Measurements from ENCODE around the gene ATG4C. TPM values are rescaled to one million over a fixed set of nuclear protein-coding genes. Genes with fewer than 3 reads are reported as not detected.

ATG4C gene
- total and polyA plus RNA-seq, 9 donors: 2.7 to 13.7 (median 11.2) TPM

DNA sequence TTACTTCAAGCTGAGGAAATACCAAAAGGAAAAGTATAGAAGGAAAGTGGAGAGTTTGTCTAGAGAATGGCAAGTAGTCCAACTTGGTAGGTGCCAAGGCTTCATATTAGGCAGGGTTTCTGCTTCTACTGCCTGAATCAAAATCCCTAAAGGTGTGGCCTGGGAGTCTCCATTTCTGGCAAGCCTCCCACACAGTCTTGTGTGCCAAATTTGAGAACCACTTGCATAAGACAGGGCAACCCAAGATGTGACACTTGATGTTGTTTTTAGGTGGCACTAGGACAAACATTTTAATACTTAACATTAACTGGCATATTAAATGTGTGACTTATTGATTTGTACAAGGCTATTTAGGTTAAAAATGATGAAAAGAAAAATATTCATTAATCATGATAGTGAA is 60.1 kb downstream of the ATG4C start:
- H3K27me3 ChIP-seq: no peaks in the 10 kb centered on the region
- no peak overlapping the region for H3K4me3 ChIP-seq
- no peaks in the 10 kb centered on the region for H3K4me1 ChIP-seq (ENCODE audit: insufficient read depth)
- no peaks in the 10 kb centered on the region for H3K9me3 ChIP-seq
- TF ChIP-seq, protein P1, sequence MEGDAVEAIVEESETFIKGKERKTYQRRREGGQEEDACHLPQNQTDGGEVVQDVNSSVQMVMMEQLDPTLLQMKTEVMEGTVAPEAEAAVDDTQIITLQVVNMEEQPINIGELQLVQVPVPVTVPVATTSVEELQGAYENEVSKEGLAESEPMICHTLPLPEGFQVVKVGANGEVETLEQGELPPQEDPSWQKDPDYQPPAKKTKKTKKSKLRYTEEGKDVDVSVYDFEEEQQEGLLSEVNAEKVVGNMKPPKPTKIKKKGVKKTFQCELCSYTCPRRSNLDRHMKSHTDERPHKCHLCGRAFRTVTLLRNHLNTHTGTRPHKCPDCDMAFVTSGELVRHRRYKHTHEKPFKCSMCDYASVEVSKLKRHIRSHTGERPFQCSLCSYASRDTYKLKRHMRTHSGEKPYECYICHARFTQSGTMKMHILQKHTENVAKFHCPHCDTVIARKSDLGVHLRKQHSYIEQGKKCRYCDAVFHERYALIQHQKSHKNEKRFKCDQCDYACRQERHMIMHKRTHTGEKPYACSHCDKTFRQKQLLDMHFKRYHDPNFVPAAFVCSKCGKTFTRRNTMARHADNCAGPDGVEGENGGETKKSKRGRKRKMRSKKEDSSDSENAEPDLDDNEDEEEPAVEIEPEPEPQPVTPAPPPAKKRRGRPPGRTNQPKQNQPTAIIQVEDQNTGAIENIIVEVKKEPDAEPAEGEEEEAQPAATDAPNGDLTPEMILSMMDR (IDR thresholded peaks at IDR 0.05): no peak
- TF ChIP-seq EP300 (IDR thresholded peaks at IDR 0.05) (no peak), POLR2A (IDR thresholded peaks at IDR 0.05) (no peak)
- no peak overlapping the region for H3K27ac ChIP-seq
- intact Hi-C loops (cut with DNase I): no loop called here
- no peak for DNase-seq
- H3K36me3 ChIP-seq: no peaks in the 10 kb centered on the region

DNA sequence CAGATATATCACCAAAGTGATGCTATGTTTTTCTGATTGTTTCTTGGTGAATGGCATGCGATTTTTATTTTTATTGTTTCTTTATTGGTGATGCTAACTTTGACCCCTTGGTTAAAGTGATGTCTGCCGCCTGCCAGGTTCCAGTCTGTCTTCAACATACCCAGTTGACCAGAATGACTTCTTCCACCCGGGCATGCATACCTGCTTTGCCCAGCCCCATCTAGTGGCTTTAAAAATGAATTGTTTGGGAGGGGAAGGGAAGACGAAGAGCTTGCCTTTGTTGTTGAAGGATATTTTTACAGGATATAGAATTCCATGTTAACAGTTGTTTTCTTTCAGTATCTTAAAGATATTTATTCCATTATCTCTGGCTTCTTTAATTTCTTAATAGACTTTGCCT is 65.1 kb downstream of the ATG4C start:
- TF ChIP-seq EP300 (IDR thresholded peaks at IDR 0.05): no peak
- TF ChIP-seq, protein P1 (IDR thresholded peaks at IDR 0.05): no peak
- no peak for TF ChIP-seq POLR2A (IDR thresholded peaks at IDR 0.05)
- Histone ChIP-seq H3K4me1 (ENCODE audit: insufficient read depth) (no peaks in the 10 kb centered on the region), H3K4me3 (no peak overlapping the region), H3K9me3 (no peaks in the 10 kb centered on the region), H3K36me3 (no peaks in the 10 kb centered on the region), H3K27ac (no peak overlapping the region), H3K27me3 (no peaks in the 10 kb centered on the region)
- WGBS, 3 donors: 79 to 89% (median 87%) methylated on average over 4 of the region's 4 CpGs
- DNase-seq: no peak
- intact Hi-C loops (cut with DNase I): no loop called here

DNA sequence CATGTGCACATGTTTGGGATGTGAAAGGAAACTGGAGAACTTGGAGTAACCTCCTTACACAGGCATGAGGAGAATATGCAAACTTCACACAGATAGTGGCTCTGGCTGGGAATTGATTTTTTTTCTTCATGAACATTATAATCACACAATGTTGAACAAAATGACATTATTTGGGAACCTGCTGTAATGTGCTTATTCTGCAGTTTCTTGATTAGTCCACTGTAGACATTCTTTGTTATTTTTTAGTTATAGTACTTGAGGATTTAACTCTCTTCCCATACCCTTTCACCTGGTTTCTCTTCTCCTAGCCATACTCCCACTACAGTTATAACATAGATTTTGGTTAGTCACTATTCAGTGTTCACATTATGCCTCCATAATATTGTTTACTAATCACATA is 68.3 kb downstream of the ATG4C start:
- H3K36me3 ChIP-seq: no peaks in the 10 kb centered on the region
- intact Hi-C loops (cut with DNase I): no loop called here
- H3K4me1 ChIP-seq (ENCODE audit: insufficient read depth): no peaks in the 10 kb centered on the region
- no peak overlapping the region for H3K27ac ChIP-seq
- H3K9me3 ChIP-seq: no peaks in the 10 kb centered on the region
- H3K4me3 ChIP-seq: no peak overlapping the region
- TF ChIP-seq, protein P1 (IDR thresholded peaks at IDR 0.05): no peak
- no peak for TF ChIP-seq POLR2A (IDR thresholded peaks at IDR 0.05)
- no peak for TF ChIP-seq EP300 (IDR thresholded peaks at IDR 0.05)
- no peaks in the 10 kb centered on the region for H3K27me3 ChIP-seq
- no peak for DNase-seq

DNA sequence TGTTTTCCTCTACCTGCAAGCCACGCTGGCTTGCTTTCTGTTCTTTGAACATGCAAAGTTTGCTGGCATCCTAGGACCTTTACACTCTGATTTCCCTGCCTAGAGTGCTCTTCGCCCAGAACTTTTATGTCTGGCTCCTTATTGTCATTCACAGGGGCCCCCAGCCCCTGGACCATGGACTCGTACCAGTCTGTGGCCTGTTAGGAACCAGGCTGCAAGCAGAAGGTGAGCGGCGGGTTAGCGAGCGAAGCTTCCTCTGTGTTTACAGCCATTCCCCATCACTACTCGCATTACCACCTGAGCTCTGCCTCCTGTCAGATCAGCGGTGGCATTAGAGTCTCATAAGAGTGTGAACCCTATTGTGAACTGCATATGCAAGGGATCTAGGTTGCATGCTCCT is 73.0 kb downstream of the ATG4C start:
- 90 to 91% (median 90%) methylated on average over 9 of the region's 9 CpGs for WGBS, 3 donors
- Histone ChIP-seq H3K27me3 (no peaks in the 10 kb centered on the region), H3K4me1 (ENCODE audit: insufficient read depth) (no peaks in the 10 kb centered on the region), H3K27ac (no peak overlapping the region), H3K4me3 (no peak overlapping the region), H3K36me3 (no peaks in the 10 kb centered on the region), H3K9me3 (no peaks in the 10 kb centered on the region)
- intact Hi-C loops (cut with DNase I): no loop called here
- TF ChIP-seq, protein P1 (IDR thresholded peaks at IDR 0.05): no peak
- no peak for TF ChIP-seq POLR2A (IDR thresholded peaks at IDR 0.05)
- TF ChIP-seq EP300 (IDR thresholded peaks at IDR 0.05): no peak
- DNase-seq: no peak

Measured in ovary (tissue), 9 donors.